DOHH2 (cell line): ENCODE data around the gene ARID1A.

ENCODE experiments used
- H3F3A ChIP-seq: fragments of 200-600 bp; sonication (generic), shearing (Covaris generic); 2 replicates; pipeline ENCODE4 v1.6.0; 2016; ENCODE audit warnings: antibody characterized with exemption, mild to moderate bottlenecking; ENCODE audit not compliant: control insufficient read depth, insufficient read depth
- H3K27ac ChIP-seq: fragments of 200-600 bp; sonication (generic); 2 replicates; pipeline ENCODE4 v1.5.1; 2014; ENCODE audit warnings: low read depth, mild to moderate bottlenecking, low read length, moderate library complexity
- H3K27me3 ChIP-seq: fragments of 200-600 bp; sonication (generic); 2 replicates; pipeline ENCODE4 v1.6.1; 2014; ENCODE audit warnings: mild to moderate bottlenecking, low read length, mixed read lengths; ENCODE audit not compliant: control insufficient read depth
- H3K36me3 ChIP-seq: fragments of 200-600 bp; sonication (generic); 2 replicates; pipeline ENCODE4 v1.6.1; 2014; ENCODE audit warnings: mild to moderate bottlenecking, low read length, moderate library complexity, mixed read lengths; ENCODE audit not compliant: control insufficient read depth
- H3K4me1 ChIP-seq: fragments of 200-600 bp; sonication (generic); 2 replicates; pipeline ENCODE4 v1.6.1; 2014; ENCODE audit warnings: mild to moderate bottlenecking, low read length, mixed read lengths; ENCODE audit not compliant: control insufficient read depth
- H3K4me2 ChIP-seq: fragments of 200-600 bp; sonication (generic); 2 replicates; pipeline ENCODE4 v1.6.0; 2014; ENCODE audit warnings: mild to moderate bottlenecking, low read length, moderate library complexity
- H3K4me3 ChIP-seq: fragments of 200-600 bp; sonication (generic); 2 replicates; pipeline ENCODE4 v1.5.1; 2014; ENCODE audit warnings: mild to moderate bottlenecking, low read length, mixed read lengths
- H3K79me2 ChIP-seq: fragments of 200-600 bp; sonication (generic); 2 replicates; pipeline ENCODE4 v1.6.1; 2014; ENCODE audit warnings: mild to moderate bottlenecking, low read length, mixed read lengths; ENCODE audit not compliant: control insufficient read depth
- H3K9me2 ChIP-seq: fragments of 200-600 bp; sonication (generic); replicated peaks from 2 replicates; pipeline ENCODE4 v1.6.1; 2014; ENCODE audit warnings: mild to moderate bottlenecking, low read length, mixed read lengths; ENCODE audit not compliant: control insufficient read depth
- H3K9me3 ChIP-seq: fragments of 200-600 bp; sonication (generic); 2 replicates; pipeline ENCODE4 v1.6.1; 2014; ENCODE audit warnings: antibody characterized with exemption, low read length, mixed read lengths; ENCODE audit not compliant: control insufficient read depth, insufficient read depth
- H4K20me1 ChIP-seq: fragments of 200-600 bp; sonication (generic); 2 replicates; pipeline ENCODE4 v1.6.0; 2014; ENCODE audit warnings: low read depth, mild to moderate bottlenecking, antibody characterized with exemption, low read length, moderate library complexity; ENCODE audit not compliant: control insufficient read depth, insufficient read depth
- EZH2phosphoT487 ChIP-seq: fragments of 200-600 bp; sonication (generic); IDR thresholded peaks from 2 replicates; pipeline ENCODE4 v1.6.1; 2017; ENCODE audit warnings: borderline replicate concordance, mild to moderate bottlenecking, antibody characterized with exemption, low read length, moderate library complexity, mixed read lengths
- TF ChIP-seq, protein P1 (sequence below): fragments of 200-600 bp; sonication (generic); IDR thresholded peaks from one replicate; pipeline ENCODE4 v1.5.1; 2014; ENCODE audit warnings: antibody characterized with exemption, mild to moderate bottlenecking, low read depth, low read length; ENCODE audit not compliant: poor library complexity, severe bottlenecking

ARID1A gene

GRCh38 chr1:26784023-26784871 lies 88.4 kb downstream of the ARID1A start:
- H3K27ac ChIP-seq: peak overlapping the region; percentile 92
- TF ChIP-seq, protein P1, sequence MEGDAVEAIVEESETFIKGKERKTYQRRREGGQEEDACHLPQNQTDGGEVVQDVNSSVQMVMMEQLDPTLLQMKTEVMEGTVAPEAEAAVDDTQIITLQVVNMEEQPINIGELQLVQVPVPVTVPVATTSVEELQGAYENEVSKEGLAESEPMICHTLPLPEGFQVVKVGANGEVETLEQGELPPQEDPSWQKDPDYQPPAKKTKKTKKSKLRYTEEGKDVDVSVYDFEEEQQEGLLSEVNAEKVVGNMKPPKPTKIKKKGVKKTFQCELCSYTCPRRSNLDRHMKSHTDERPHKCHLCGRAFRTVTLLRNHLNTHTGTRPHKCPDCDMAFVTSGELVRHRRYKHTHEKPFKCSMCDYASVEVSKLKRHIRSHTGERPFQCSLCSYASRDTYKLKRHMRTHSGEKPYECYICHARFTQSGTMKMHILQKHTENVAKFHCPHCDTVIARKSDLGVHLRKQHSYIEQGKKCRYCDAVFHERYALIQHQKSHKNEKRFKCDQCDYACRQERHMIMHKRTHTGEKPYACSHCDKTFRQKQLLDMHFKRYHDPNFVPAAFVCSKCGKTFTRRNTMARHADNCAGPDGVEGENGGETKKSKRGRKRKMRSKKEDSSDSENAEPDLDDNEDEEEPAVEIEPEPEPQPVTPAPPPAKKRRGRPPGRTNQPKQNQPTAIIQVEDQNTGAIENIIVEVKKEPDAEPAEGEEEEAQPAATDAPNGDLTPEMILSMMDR: no peak
- TF ChIP-seq EZH2phosphoT487: no peak
- no peak overlapping the region for H3K4me3 ChIP-seq
- no peaks in the 10 kb centered on the region for H3K9me2 ChIP-seq
- no peak overlapping the region for H3K4me2 ChIP-seq
- peaks cover 74% of the 10 kb centered on the region for H3K4me1 ChIP-seq
- H3K36me3 ChIP-seq: peaks cover 53% of the 10 kb centered on the region
- H3K9me3 ChIP-seq: no peaks in the 10 kb centered on the region
- no peaks in the 10 kb centered on the region for H3K27me3 ChIP-seq
- peaks cover 65% of the 10 kb centered on the region for H3F3A ChIP-seq
- no peaks in the 10 kb centered on the region for H4K20me1 ChIP-seq
- peaks cover 22% of the 10 kb centered on the region for H3K79me2 ChIP-seq

GRCh38 chr1:26784886-26785285 lies 89.1 kb downstream of the ARID1A start:
- Histone ChIP-seq H3K79me2 (peaks cover 18% of the 10 kb centered on the region), H3F3A (peaks cover 65% of the 10 kb centered on the region), H3K4me1 (peaks cover 80% of the 10 kb centered on the region), H3K36me3 (peaks cover 47% of the 10 kb centered on the region), H3K9me3 (no peaks in the 10 kb centered on the region), H4K20me1 (no peaks in the 10 kb centered on the region), H3K4me2 (no peak overlapping the region), H3K4me3 (no peak overlapping the region), H3K27ac (peak overlapping the region; percentile 92), H3K9me2 (no peaks in the 10 kb centered on the region), H3K27me3 (no peaks in the 10 kb centered on the region)
- TF ChIP-seq EZH2phosphoT487: no peak
- TF ChIP-seq, protein P1: no peak

- no peaks in the 10 kb centered on the region for H3K9me3 ChIP-seq
- H3K4me2 ChIP-seq: peak overlapping the region; percentile 76
- TF ChIP-seq, protein P1: no peak
- no peak for TF ChIP-seq EZH2phosphoT487
- H3K9me2 ChIP-seq: no peaks in the 10 kb centered on the region
- peaks cover 61% of the 10 kb centered on the region for H3F3A ChIP-seq
- no peaks in the 10 kb centered on the region for H3K27me3 ChIP-seq
- H3K79me2 ChIP-seq: peaks cover 11% of the 10 kb centered on the region
- peaks cover 37% of the 10 kb centered on the region for H3K36me3 ChIP-seq
- peak overlapping the region; percentile 92 for H3K27ac ChIP-seq
- H4K20me1 ChIP-seq: no peaks in the 10 kb centered on the region
- H3K4me3 ChIP-seq: peak overlapping the region; percentile 90
- H3K4me1 ChIP-seq: peaks cover 73% of the 10 kb centered on the region
Measured at GRCh38 chr1:26785611-26786436, 90.0 kb downstream of the ARID1A start.
